ENCODE measurements around the gene HS6ST3.
"Not testable (repeated sequence)": the region's sequence is repeated elsewhere in the genome, so short reads cannot be mapped to it uniquely, and the experiment has no call there.

The HS6ST3 gene

GRCh38 chr13:96743296-96744089 is 653.6 kb downstream of the HS6ST3 start:
- DNase-seq, result no peak

- no peak for DNase-seq
Observed at GRCh38 chr13:96744367-96745331, 654.7 kb downstream of the HS6ST3 start.

- DNase-seq, result no peak
Observed at GRCh38 chr13:96746886-96747285, 657.0 kb downstream of the HS6ST3 start.

GRCh38 chr13:96749825-96750224 is 659.9 kb downstream of the HS6ST3 start:
- no peak for DNase-seq

- DNase-seq, result no peak
Observed at GRCh38 chr13:96751089-96751488, 661.2 kb downstream of the HS6ST3 start.

- DNase-seq, result no peak
Observed at GRCh38 chr13:96762876-96763275, 673.0 kb downstream of the HS6ST3 start.

- DNase-seq, result no peak
Observed at GRCh38 chr13:96766306-96766705, 676.4 kb downstream of the HS6ST3 start.

GRCh38 chr13:96768524-96768923 is 678.6 kb downstream of the HS6ST3 start:
- DNase-seq, result no peak

- DNase-seq, result no peak
Observed at GRCh38 chr13:96769874-96770273, 680.0 kb downstream of the HS6ST3 start.

GRCh38 chr13:96771486-96772367 is 681.8 kb downstream of the HS6ST3 start:
- DNase-seq, result no peak

GRCh38 chr13:96772426-96772825 is 682.5 kb downstream of the HS6ST3 start:
- no peak for DNase-seq

GRCh38 chr13:96778302-96778701 is 688.4 kb downstream of the HS6ST3 start:
- not testable (repeated sequence) for DNase-seq

- no peak for DNase-seq
Observed at GRCh38 chr13:96779691-96780090, 689.8 kb downstream of the HS6ST3 start.

- DNase-seq, result no peak
Observed at GRCh38 chr13:96780105-96780504, 690.2 kb downstream of the HS6ST3 start.

GRCh38 chr13:96781141-96781540 is 691.2 kb downstream of the HS6ST3 start:
- peak in 9 of 14 donors; percentile 10 to 72 (median 35) for DNase-seq

- DNase-seq, result no peak
Observed at GRCh38 chr13:96782186-96782585, 692.3 kb downstream of the HS6ST3 start.

- DNase-seq, result no peak
Observed at GRCh38 chr13:96783057-96783456, 693.1 kb downstream of the HS6ST3 start.

- no peak for DNase-seq
Observed at GRCh38 chr13:96783511-96783910, 693.6 kb downstream of the HS6ST3 start.

GRCh38 chr13:96785986-96786385 is 696.1 kb downstream of the HS6ST3 start:
- peak in 1 of 14 donors; percentile 2 for DNase-seq

- DNase-seq, result no peak
Observed at GRCh38 chr13:96792188-96792587, 702.3 kb downstream of the HS6ST3 start.

- DNase-seq, result no peak
Observed at GRCh38 chr13:96792736-96793403, 703.0 kb downstream of the HS6ST3 start.

GRCh38 chr13:96793404-96793755 is 703.5 kb downstream of the HS6ST3 start:
- DNase-seq, result no peak

Data from C1 segment of cervical spinal cord (tissue), 14 donors.